Cardiac atrium fibroblast (primary cell): ENCODE measurements around the gene SGPL1. TPM values are rescaled to one million over a fixed set of nuclear protein-coding genes. Genes with fewer than 3 reads are reported as not detected.

Source experiments
- total RNA-seq: library from RNA; depleted of rRNA; stranded (reverse); fragments of >200 nt; gene quantifications from 2 replicates; pipeline ENCODE4 v1.2.3, GENCODE V29; 2015

The SGPL1 gene
- total RNA-seq: 14.4 and 18.3 TPM in 2 replicates

GRCh38 chr10:70815504-70816219 is at the start of gene SGPL1:
Gene SGPL1, plus strand, starts transcription at chr10:70815948. Its CDS starts 906 bp downstream, at chr10:70816854.

DNA sequence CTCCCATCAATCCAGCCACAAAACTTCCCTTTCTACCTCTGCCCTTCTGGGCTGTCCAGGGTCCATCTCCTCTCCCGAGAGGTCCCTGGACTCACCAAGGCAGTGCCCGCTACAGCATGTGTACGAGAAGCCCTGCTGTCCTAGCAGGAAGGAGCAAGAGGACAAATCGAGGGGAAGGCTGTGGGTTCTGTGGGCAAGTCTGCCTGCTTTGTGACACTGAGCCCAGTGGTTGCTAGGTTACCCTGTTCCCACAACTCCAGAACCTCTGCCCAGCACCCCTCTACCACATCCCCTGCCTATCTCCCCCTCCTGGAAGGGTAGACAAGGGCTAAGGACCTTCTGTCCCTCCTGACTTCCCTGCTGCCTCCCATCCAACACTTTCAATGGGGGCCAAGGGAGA is 30.6 kb upstream of the SGPL1 start, which contains the start of gene TBATA:
Gene TBATA, minus strand, starts transcription at position 188 of the 400 bp plus-strand sequence. CDS start 1,998 bp downstream, outside the sequence.

GRCh38 chr10:70887804-70888800 is 72.4 kb downstream of the SGPL1 start, which contains the start of gene PCBD1:
Gene PCBD1, minus strand, starts transcription at chr10:70888565. Its CDS starts 32 bp downstream, at chr10:70888533.

Other genes with a start within 250 kb of the SGPL1 start
- gene PRF1, start 213.2 kb upstream of the SGPL1 start, total RNA-seq: not detected in 2 replicates
- 0.18 and 1.3 TPM in 2 replicates for gene ADAMTS14, start 143.4 kb upstream of the SGPL1 start, total RNA-seq
- not detected in 2 replicates for gene TBATA, start 30.6 kb upstream of the SGPL1 start, total RNA-seq
- gene PCBD1, start 72.6 kb downstream of the SGPL1 start, total RNA-seq: 13.5 and 22.5 TPM in 2 replicates